ENCODE results near the gene ZNRF3. TPM values are rescaled to one million over a fixed set of nuclear protein-coding genes. Genes with fewer than 3 reads are reported as not detected.

ZNRF3 gene
- polyA plus RNA-seq, 3 donors: 0.13 TPM; not detected in 2

- no peak for TF ChIP-seq CTCF (IDR thresholded peaks at IDR 0.05)
Observed at GRCh38 chr22:28922540-28923244, 39.3 kb downstream of the ZNRF3 start.

GRCh38 chr22:28923826-28924732 lies 40.7 kb downstream of the ZNRF3 start:
- no peak overlapping the region for H3K4me3 ChIP-seq (replicated peaks in 1 of 3; ENCODE audit: low read depth in 2 of 3, low read length in 3 of 3)
- Mint-ChIP-seq H3K9me3 (no peaks in the 10 kb centered on the region), H3K4me1 (no peaks in the 10 kb centered on the region), H3K36me3 (no peaks in the 10 kb centered on the region), H3K27me3 (ENCODE audit: low read depth in 3 of 3) (peaks cover 3 to 18% (median 4%) of the 10 kb centered on the region in 3 donors), H3K4me3 (no peak overlapping the region), H3K27ac (no peak overlapping the region)
- no peak for TF ChIP-seq CTCF (IDR thresholded peaks at IDR 0.05)
- no peak overlapping the region for H3K27ac ChIP-seq (ENCODE audit: low read depth in 1 of 2, low read length in 2 of 2)
- 97% methylated on average over 16 of the region's 24 CpGs for WGBS (ENCODE audit: insufficient coverage)
- no peaks in the 10 kb centered on the region for H4K20me1 ChIP-seq (ENCODE audit: insufficient read depth, low read length)
- no peak for DNase-seq
- no peak overlapping the region for H2AFZ ChIP-seq (ENCODE audit: insufficient read depth, low read depth, low read length, poor library complexity, severe bottlenecking)
- H3K27me3 ChIP-seq (ENCODE audit: control insufficient read depth in 2 of 2, insufficient read depth in 2 of 2, low read length in 2 of 2): no peaks in the 10 kb centered on the region
- H3K4me1 ChIP-seq (ENCODE audit: control insufficient read depth in 1 of 2, insufficient read depth in 2 of 2, low read length in 2 of 2): no peaks in the 10 kb centered on the region
- intact Hi-C loops (cut with micrococcal nuclease): no loop called here
- H3K36me3 ChIP-seq (replicated peaks in 1 of 2; ENCODE audit: control insufficient read depth in 1 of 2, insufficient read depth in 2 of 2, low read length in 2 of 2): no peaks in the 10 kb centered on the region
- H3K9ac ChIP-seq (ENCODE audit: insufficient read depth, low read length, poor library complexity, severe bottlenecking): no peak overlapping the region
- H3K79me2 ChIP-seq (ENCODE audit: insufficient read depth, low read length): no peaks in the 10 kb centered on the region
- H3K4me2 ChIP-seq (replicated peaks; ENCODE audit: extremely low read depth, low read length, poor library complexity, severe bottlenecking): no peak overlapping the region
- no peaks in the 10 kb centered on the region for H3K9me3 ChIP-seq (replicated peaks in 1 of 2; ENCODE audit: control insufficient read depth in 1 of 2, insufficient read depth in 1 of 2, low read length in 2 of 2)

More at GRCh38 chr22:28922540-28923244, 39.3 kb downstream of the ZNRF3 start:
- Histone ChIP-seq H3K36me3 (replicated peaks in 1 of 2; ENCODE audit: control insufficient read depth in 1 of 2, insufficient read depth in 2 of 2, low read length in 2 of 2) (no peaks in the 10 kb centered on the region), H4K20me1 (ENCODE audit: insufficient read depth, low read length) (no peaks in the 10 kb centered on the region), H3K4me1 (ENCODE audit: control insufficient read depth in 1 of 2, insufficient read depth in 2 of 2, low read length in 2 of 2) (no peaks in the 10 kb centered on the region), H3K27me3 (ENCODE audit: control insufficient read depth in 2 of 2, insufficient read depth in 2 of 2, low read length in 2 of 2) (no peaks in the 10 kb centered on the region), H3K4me2 (replicated peaks; ENCODE audit: extremely low read depth, low read length, poor library complexity, severe bottlenecking) (no peak overlapping the region), H3K9me3 (replicated peaks in 1 of 2; ENCODE audit: control insufficient read depth in 1 of 2, insufficient read depth in 1 of 2, low read length in 2 of 2) (no peaks in the 10 kb centered on the region), H3K4me3 (replicated peaks in 1 of 3; ENCODE audit: low read depth in 2 of 3, low read length in 3 of 3) (no peak overlapping the region), H3K79me2 (ENCODE audit: insufficient read depth, low read length) (no peaks in the 10 kb centered on the region), H3K27ac (ENCODE audit: low read depth in 1 of 2, low read length in 2 of 2) (no peak overlapping the region), H2AFZ (ENCODE audit: insufficient read depth, low read depth, low read length, poor library complexity, severe bottlenecking) (no peak overlapping the region), H3K9ac (ENCODE audit: insufficient read depth, low read length, poor library complexity, severe bottlenecking) (no peak overlapping the region)
- H3K27ac Mint-ChIP-seq: no peak overlapping the region
- no peaks in the 10 kb centered on the region for H3K4me1 Mint-ChIP-seq
- H3K9me3 Mint-ChIP-seq: no peaks in the 10 kb centered on the region
- no peak overlapping the region for H3K4me3 Mint-ChIP-seq
- 92% methylated on average over 6 of the region's 8 CpGs for WGBS (ENCODE audit: insufficient coverage)
- no peaks in the 10 kb centered on the region for H3K36me3 Mint-ChIP-seq
- intact Hi-C loops (cut with micrococcal nuclease): no loop called here
- no peak for DNase-seq
- peaks cover 3 to 18% (median 8%) of the 10 kb centered on the region in 3 donors for H3K27me3 Mint-ChIP-seq (ENCODE audit: low read depth in 3 of 3)
